Measurements from ENCODE around the gene FAM13B.
"Not testable (repeated sequence)": the region's sequence is repeated elsewhere in the genome, so short reads cannot be mapped to it uniquely, and the experiment has no call there.

The FAM13B gene

GRCh38 chr5:138032572-138033385 is at the start of gene FAM13B:
Gene FAM13B, minus strand, starts transcription at chr5:138033079. Its CDS starts 13,968 bp downstream, at chr5:138019111.
- DNase-seq, result peak; percentile 82

- no peak for DNase-seq
Observed at GRCh38 chr5:138082033-138082432, 49.2 kb upstream of the FAM13B start.

GRCh38 chr5:138078006-138078643 is 45.2 kb upstream of the FAM13B start:
- no peak for DNase-seq

DNA sequence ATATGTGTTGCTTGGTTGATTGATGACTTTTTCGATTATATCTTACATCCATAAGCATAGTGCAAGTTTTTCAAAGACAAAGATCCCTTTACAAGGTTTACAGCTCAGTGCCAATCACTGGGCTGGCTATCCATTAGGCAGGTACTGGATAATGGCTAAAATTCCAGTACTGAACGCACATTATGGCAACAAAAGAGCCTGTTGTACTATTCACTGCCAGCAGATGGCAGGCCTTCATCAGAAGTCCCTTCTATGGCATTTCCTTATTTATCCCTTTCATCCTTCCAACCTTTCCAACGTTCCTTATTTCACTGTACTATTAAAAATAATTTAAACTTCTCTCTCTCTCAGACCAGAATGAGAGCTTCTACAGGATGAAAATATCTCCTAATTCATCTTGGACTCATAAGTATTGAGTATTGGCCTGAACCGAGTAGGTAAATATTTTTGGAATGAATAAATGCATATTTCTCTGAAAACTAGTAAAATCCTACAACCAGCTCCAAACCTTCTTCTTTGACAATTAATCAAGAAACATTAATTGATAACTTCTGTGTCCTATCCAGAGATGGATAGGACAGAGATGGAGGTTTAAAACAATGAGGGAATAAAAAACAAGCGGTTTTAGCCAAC is 44.3 kb upstream of the FAM13B start:
- DNase-seq, result peak; percentile 69

GRCh38 chr5:138070026-138070425 is 37.1 kb upstream of the FAM13B start:
- DNase-seq, result not testable (repeated sequence)

DNA sequence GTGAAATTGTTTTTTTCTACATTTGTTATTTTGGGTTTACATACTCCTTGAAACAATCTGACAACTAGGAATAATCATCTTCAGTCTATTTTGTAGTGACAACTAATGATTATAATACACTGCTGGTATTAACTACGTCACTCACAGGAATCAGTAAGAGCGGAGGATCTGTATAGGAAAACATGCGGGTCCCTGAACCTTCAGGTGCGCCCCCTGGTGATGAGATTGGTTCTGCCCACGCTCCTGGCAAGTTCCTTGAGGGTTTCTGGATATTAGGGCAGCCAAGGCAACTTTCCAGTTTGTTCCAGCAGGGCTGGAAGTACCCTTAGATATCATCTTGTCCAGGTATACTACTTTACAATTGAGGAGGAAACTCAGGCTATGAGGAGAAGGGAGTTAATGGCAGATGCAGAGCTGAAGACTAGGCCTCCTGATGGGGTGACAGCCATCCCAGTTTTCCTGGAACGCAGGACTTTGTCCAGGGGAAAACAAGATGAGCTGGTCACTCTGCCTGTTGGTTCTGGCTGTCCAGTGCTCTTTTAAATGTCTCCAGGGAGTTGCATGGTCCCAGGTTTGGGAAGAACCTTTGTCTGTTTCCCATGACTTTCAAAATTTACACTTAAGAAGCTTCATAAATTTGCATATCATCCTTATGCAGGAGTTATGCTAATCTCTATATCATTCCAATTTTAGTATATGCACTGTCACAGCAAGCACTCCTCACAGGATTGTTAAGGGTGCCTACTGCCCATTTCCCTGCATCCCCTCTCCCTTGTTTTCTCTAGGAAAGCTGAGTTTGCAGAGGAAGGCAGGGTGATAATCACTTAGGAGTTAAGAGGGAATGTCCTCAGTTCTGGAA is 36.1 kb upstream of the FAM13B start:
- peak; percentile 80 for DNase-seq

DNA sequence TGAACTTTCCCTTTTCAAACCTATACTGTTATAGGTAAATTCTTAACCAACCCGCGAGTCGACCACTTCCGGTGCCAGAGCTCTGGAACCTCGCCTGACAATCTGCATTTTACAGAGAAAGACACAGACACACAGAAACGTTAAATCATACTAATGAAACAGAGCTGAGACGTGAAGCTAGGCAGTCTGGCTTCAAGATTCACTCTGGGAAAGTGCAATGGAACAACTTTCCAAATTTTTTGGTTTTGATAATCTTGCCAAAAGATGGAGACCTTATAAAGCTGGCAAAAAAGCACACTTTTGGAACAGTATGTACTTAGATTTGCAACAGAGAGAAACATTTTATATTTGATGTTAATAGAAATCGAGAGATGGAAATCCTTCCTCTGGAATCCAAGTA is 35.1 kb upstream of the FAM13B start:
- DNase-seq, result no peak

DNA sequence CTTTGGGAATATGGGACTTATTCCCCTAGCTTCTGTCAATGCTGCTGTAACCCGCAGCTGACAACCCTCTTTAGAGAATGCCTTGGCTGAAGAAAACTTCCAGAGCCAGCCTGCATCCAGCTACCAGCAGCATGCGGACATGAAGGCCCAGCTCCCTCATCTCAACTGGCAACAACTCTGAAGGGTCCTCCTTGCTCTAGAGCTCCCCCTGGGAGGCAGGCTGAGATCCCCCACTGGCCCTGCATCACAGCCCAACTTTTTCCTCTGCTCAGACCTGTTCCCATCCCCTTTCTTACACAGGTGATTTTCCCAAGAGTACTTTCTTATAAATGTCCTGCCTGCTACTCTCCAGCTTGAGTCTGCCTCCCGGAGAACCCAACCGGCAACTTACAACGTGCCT is 32.2 kb upstream of the FAM13B start:
- DNase-seq, result peak; percentile 13

- no peak for DNase-seq
Observed at GRCh38 chr5:138064526-138064925, 31.6 kb upstream of the FAM13B start.

DNA sequence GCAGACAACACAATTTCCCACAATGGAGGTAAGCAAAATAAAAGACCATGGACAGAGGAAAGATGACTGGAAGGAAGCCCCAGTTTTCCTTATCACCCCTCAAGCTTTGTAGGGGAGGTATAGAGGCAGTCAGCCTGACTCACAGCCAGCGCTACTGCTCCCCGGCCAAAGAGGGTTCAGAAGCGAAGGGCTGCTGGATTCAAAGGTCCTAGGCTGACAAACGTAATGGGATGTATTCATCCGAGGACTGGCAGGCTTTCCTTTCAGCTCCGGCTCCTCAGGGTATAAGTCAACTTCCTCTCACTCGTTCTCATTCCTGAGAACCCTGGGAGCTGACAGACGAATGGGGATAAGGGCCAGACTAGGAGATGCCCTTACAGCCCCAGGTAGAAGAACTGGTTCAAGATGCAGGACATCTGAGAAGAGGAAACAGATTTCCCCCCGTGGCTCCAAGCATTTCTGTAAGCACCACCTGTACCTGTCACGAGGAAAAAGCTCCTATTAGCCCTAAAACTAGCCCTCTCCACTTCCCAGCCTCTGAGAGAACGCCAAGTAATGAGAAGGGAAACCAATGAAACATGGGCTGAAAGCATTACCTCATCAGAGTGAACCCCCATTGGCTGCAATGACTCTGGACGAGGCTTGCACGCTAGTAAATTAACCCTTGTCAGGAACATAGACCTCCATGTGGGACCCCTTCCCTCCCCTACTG is 22.1 kb upstream of the FAM13B start:
- DNase-seq, result no peak

DNA sequence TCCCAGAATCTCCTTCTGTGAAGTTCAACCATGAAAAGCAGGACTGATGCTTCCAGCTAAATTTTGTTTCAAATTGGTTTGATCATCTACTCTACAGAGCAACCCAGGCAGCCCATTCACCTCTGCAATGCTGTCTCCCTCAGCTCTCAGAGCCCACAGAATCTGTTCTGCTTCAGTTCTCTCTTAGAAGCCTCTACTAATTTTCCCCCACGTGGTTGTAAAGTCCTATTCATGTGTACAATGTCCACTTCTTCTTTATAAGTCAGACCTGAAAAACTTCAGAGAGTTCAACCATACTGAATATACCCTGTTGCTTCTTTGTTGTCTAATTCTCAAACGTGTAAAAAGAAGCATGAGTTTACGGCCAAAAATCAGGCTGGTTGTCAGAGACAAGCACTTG is 21.3 kb upstream of the FAM13B start:
- DNase-seq, result no peak

DNA sequence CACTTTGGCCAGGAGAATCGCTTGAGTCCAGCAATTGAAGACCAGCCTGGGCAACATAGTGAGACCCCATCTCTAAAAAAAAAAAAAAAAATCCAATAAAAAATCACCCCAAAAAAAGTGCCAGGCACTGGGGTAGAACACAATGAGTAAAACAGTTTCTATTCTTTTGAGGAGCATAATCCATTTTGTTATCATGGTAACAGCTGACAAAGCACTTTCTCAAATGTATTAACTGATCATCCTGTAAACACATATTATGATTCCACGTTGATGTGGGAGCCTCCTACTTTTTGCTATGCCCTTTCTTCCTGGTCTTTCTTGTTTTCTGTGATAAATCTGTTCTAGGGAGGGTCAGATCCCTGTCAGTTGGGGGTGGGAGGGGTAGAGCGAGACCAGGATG is 20.7 kb upstream of the FAM13B start:
- DNase-seq, result no peak

DNA sequence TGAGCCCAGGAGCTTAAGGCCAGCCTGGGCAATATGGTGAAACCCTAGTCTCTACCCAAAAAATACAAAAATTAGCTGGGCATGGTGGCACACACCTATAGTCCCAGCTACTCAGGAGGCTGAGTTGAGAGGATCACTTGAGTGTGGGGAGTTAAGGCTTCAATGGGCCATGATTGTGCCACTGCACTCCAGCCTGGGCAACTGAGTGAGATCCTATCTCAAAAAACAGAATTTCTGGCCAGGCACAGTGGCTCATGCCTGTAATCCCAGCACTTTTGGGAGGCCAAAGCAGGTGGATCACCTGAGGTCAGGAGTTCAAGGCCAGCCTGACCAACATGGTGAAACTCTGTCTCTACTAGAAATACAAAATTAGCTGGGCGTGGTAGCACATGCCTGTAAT is 19.8 kb upstream of the FAM13B start:
- not testable (repeated sequence) for DNase-seq

- DNase-seq, result no peak
Observed at GRCh38 chr5:138051441-138052296, 18.8 kb upstream of the FAM13B start.

- DNase-seq, result not testable (repeated sequence)
Observed at GRCh38 chr5:138045283-138045682, 12.4 kb upstream of the FAM13B start.

GRCh38 chr5:138038826-138039225 is 5.9 kb upstream of the FAM13B start:
- DNase-seq, result no peak

DNA sequence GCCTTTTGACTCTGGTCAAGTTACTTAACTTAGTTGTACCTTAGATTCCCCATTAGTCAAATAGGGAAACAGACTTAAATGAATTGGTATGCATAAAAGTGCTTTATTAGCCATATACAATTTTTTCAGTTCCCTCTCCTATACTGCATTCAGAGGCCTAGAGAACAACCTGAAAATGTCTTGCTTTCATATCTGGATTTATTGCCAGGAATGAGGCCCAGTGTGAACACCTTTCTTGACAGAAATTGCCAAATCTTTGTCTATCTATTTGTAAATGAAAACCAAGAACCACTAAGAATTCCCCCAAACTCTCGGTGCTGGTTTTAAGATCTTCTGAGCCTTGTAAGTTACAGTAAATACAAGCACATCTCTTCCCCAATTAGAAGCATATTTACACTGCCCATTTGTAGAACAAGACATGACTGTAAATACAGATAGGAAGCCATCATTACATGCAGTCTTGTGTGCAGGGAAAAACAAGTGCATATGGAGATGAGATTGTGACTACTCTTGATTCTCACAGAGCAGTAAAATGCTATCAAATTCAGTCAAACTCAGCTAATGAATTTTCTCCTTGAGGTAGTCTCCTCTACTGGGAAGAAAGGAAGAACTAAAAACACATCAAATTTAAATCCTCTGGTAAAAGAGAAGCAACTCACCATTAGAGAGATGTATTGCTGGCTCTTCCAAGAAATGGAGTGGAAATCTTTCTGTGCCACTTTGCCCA is 5.2 kb upstream of the FAM13B start:
- no peak for DNase-seq

GRCh38 chr5:138037271-138037670 is 4.4 kb upstream of the FAM13B start:
- no peak for DNase-seq

GRCh38 chr5:138035605-138036537 is 3.0 kb upstream of the FAM13B start:
- peak; percentile 73 for DNase-seq
